Measurements from ENCODE around the gene CHKA. TPM values are rescaled to one million over a fixed set of nuclear protein-coding genes. Genes with fewer than 3 reads are reported as not detected.

The CHKA gene
- total and polyA plus RNA-seq, 8 donors = 36.8 to 106 (median 82.8) TPM

GRCh38 chr11:68145120-68145866 is 24.1 kb upstream of the CHKA start:
- no peak for TF ChIP-seq CTCF (IDR thresholded peaks at IDR 0.05)
- no peaks in the 10 kb centered on the region for H3K36me3 ChIP-seq
- H3K4me3 ChIP-seq = no peak overlapping the region
- DNase-seq (peak in 1 of 4 donors; percentile 51), ATAC-seq (no peak)
- H3K4me1 ChIP-seq = peaks cover 20 to 57% of the 10 kb centered on the region in 2 donors
- no peak overlapping the region for H3K27ac ChIP-seq
- no peaks in the 10 kb centered on the region for H3K27me3 ChIP-seq
- intact Hi-C loops (cut with DNase I) = no loop called here
- H3K9me3 ChIP-seq = no peaks in the 10 kb centered on the region

- H3K36me3 ChIP-seq = no peaks in the 10 kb centered on the region
- no peaks in the 10 kb centered on the region for H3K27me3 ChIP-seq
- H3K9me3 ChIP-seq = no peaks in the 10 kb centered on the region
- H3K4me1 ChIP-seq = peaks cover 13 to 57% of the 10 kb centered on the region in 2 donors
- H3K27ac ChIP-seq = no peak overlapping the region
- TF ChIP-seq CTCF (IDR thresholded peaks at IDR 0.05) = no peak
- intact Hi-C loops (cut with DNase I) = no loop called here
- ATAC-seq = no peak
- peak in 1 of 4 donors; percentile 23 for DNase-seq
- H3K4me3 ChIP-seq = no peak overlapping the region
These were observed 22.1 kb upstream of the CHKA start for GRCh38 chr11:68143310-68143689.

GRCh38 chr11:68142441-68143309 is 21.5 kb upstream of the CHKA start:
- Histone ChIP-seq H3K27ac (peak overlapping the region in 1 of 2 donors; percentile 25), H3K9me3 (no peaks in the 10 kb centered on the region), H3K36me3 (no peaks in the 10 kb centered on the region), H3K4me3 (no peak overlapping the region), H3K4me1 (peaks cover 13 to 56% of the 10 kb centered on the region in 2 donors), H3K27me3 (no peaks in the 10 kb centered on the region)
- intact Hi-C loops (cut with DNase I) = no loop called here
- no peak for TF ChIP-seq CTCF (IDR thresholded peaks at IDR 0.05)
- no peak for ATAC-seq
- peak in 1 of 4 donors; percentile 53 for DNase-seq

- Histone ChIP-seq H3K36me3 (no peaks in the 10 kb centered on the region), H3K27me3 (no peaks in the 10 kb centered on the region), H3K4me1 (peaks cover 9 to 49% of the 10 kb centered on the region in 2 donors), H3K4me3 (no peak overlapping the region), H3K27ac (peak overlapping the region in 1 of 2 donors; percentile 25), H3K9me3 (no peaks in the 10 kb centered on the region)
- peak; percentile 4 for ATAC-seq
- TF ChIP-seq CTCF (IDR thresholded peaks at IDR 0.05) = no peak
- DNase-seq = peak in 2 of 4 donors; percentile 55 to 81
- intact Hi-C loops (cut with DNase I) = no loop called here
These were observed 20.8 kb upstream of the CHKA start for GRCh38 chr11:68142028-68142412.
